Right renal cortex interstitium (tissue), 3 donors: ENCODE results near the gene RANBP17. TPM values are rescaled to one million over a fixed set of nuclear protein-coding genes. Genes with fewer than 3 reads are reported as not detected.

Experiments used
- DNase-seq, 3 donors: peaks; one replicate each; pipeline ENCODE4 v3.0.0-alpha.2; 2013; ENCODE audit warnings: low read depth in 3 of 3, low spot score in 2 of 3
- polyA plus RNA-seq, 3 donors: library from polyadenylated mRNA; unstranded; fragments of 120-200 nt; gene quantifications; one replicate each; pipeline ENCODE4 v1.2.1, GENCODE V29; 2013; ENCODE audit not compliant: insufficient read length in 3 of 3

Gene RANBP17
- polyA plus RNA-seq, 3 donors, result 8.8 to 10.9 (median 9.2) TPM

GRCh38 chr5:171312129-171312974 is 450.5 kb downstream of the RANBP17 start:
- DNase-seq, result no peak

- DNase-seq, result no peak
Measured at GRCh38 chr5:171313481-171314206, 451.8 kb downstream of the RANBP17 start.

GRCh38 chr5:171314728-171315385 is 453.0 kb downstream of the RANBP17 start:
- no peak for DNase-seq

GRCh38 chr5:171315386-171315891 is 453.6 kb downstream of the RANBP17 start:
- no peak for DNase-seq

DNA sequence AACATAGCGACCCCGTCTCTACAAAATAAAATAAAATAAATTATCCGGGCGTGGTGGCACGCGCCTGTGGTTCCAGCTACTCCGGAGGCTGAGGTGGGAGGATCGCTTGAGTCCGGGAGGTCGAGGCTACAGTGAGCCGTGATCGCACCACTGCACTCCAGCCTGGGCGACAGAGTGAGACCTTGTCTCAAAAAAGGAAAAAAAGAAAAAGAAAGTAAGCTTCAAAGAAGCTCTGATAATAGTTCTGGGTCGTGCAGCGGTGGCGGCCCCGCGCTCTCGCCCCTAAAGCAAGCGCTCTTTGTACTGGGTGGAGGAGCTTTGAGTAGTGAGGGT is 454.1 kb downstream of the RANBP17 start:
- no peak for DNase-seq

DNA sequence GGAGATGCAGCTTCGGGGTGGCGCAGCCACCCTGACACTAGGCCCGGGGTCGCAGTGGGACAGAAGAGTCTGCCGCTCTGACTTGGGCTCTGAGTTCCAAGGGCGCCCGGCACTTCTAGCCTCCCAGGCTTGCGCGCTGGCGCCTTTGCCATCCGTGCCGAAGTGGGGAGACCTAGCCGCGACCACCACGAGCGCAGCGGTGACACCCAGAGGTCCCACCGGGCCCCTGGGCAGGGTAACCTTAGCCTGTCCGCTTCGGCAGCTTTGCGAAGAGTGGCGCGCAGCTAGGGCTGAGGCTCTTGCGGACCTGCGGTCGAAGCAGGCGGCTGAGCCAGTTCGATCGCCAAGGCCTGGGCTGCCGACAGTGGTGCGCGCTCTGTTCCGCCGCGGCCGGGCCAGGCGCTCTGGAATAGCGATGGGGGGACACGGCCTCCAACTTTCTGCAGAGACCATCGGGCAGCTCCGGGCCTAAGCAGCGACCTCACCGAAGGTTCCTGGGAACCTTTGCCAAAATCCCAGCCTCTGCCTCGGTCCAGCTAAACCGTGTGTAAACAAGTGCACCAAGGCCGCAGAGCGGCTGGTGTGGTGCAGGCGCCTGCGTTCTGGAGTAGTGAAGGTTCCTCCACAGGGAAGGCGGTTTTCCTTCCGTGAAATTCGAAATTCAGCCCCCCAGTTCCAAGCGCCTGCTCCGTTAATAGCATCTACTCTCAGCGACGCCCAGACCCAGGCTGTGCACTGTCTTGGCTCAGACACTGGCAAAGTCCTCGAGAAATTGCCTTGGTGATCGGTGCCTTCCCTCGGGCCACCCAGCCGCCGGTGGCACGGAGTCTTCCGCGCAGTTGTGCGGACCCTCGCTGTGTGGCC is 454.7 kb downstream of the RANBP17 start:
- DNase-seq, result no peak

DNA sequence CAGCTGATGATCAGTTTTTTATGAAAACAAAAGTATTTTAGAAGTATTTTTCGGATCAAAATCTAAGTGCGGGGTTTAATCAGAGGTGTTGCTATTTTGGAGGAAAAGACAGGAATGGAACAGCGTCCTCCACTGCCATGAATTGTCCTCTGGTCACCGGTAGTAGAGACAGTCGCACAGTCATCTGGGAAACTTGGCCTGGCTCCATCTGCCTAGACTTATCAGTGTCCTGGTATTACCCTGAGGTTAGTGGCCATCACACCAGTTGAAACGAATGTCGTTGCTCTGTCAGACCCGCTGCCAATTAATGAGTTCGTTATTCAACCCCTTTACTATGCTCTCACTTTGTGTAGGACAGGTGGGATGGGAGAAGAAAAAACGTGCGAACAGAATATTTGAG is 455.4 kb downstream of the RANBP17 start:
- no peak for DNase-seq

DNA sequence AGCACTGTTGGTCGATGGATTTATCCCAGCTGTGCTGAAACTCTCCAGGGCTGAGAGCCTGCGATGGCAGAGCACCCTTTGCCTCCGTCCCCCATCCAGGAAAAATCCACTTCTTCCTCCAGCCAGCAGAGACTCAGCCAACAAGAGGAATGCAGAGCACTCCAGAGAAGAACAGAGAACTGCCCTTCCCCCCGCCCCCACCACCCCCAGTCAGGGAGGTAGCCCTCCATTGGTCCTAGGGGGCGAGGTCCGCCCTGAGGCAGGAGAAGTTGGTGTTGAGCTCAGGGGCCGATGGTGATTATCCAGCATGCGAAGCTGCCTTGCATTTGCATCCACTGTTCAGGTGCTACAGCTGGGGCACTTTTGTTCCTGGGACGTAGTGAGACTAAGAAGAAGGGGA is 456.2 kb downstream of the RANBP17 start:
- no peak for DNase-seq

- no peak for DNase-seq
Measured at GRCh38 chr5:171321447-171321846, 459.6 kb downstream of the RANBP17 start.

DNA sequence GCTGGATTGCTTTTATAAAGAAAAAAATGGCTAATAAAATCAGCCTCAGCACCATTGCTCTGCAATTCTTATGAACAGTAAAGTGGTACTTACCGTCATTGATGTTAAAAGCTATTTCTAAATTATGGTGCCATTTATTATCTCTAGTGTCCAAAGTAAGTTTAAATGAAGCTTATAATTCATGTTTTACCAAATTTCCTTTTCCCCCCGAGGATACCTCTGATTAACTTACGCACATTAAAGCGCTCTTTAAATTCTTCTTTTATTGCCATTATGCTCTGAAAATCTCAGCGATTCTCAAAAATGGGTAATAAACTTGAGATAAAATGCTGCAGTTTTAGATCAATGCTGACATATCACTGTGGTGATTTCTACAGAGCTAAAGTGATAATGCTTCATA is 460.7 kb downstream of the RANBP17 start:
- no peak for DNase-seq

- DNase-seq, result no peak
Measured at GRCh38 chr5:171323007-171323406, 461.2 kb downstream of the RANBP17 start.

DNA sequence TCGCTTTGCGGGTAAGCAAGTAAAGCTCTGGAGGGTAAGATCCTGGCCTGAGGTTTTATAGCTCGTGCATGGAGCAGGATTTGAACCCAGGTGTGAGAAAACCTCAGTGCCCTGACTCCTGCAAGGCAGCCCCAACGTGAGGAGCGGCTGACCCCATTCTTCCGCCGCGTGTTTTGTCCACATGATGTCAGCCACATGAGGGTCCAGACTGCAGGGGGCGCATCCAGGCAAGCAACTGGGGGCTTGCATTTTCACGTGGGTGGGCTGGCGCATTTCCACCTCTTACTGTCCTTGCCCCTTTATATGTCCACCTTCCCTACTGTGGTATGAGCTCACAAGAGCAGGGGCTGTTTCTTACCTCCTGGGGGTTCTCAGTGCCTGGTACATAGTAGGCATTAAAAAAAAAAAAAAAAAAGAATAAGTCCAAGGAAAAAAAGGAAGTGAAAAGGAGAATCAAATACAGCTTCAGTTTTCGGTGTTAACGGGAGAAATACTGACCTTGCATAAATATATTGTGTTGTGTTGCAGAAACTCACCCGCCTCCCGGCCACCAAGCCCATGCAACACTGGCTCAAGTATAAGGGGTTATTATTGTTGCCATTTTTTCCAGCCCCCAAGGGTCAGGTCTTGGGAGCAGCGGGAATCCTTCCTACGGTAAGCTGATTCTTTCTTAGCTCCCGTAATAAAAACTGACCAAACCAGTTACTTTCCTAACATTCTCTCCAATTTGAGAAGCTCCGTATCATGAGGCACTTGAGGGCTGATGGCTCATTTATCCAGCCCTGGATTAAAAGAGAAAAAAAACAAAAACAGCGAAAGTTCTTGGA is 462.2 kb downstream of the RANBP17 start:
- DNase-seq, result no peak

DNA sequence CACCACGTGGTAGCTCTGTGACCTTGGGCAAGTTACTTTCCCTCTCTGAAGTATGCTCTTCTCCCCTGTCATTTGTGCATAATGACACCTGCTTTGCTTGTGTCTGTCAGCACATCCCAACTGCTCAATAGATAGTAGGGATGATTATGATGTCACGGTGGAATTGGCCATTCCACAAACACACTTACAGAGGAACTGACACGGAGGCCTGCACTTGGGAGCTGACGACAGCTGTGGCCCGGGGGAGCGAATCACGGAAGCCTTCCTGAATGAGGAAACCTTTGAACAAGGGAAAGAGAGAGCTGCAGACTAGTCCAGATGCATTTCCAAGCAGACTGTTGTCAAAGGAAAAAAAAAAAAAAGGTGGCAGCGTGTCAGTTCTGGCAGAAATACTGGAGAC is 468.2 kb downstream of the RANBP17 start:
- no peak for DNase-seq

DNA sequence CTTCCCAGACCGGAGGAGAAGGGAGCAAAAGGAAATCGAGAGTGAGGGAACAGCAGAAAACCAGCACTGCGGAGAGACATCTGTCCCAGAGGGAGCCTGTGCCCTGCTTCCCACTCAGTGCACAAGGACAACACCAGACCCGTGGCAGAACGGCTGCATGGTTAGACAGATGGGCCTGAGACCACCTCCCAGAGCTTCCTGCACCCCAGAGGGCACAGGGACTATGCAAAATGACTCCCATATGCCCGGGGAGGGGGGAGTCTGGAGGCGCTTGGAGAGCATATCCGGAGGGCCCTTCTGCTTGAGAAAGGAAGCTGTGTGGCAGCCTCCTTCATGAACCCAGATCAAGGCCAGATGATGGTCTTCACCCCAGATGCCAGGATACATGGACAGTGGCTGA is 473.8 kb downstream of the RANBP17 start:
- DNase-seq, result no peak

GRCh38 chr5:171336521-171337209 is 474.8 kb downstream of the RANBP17 start:
- DNase-seq, result no peak

DNA sequence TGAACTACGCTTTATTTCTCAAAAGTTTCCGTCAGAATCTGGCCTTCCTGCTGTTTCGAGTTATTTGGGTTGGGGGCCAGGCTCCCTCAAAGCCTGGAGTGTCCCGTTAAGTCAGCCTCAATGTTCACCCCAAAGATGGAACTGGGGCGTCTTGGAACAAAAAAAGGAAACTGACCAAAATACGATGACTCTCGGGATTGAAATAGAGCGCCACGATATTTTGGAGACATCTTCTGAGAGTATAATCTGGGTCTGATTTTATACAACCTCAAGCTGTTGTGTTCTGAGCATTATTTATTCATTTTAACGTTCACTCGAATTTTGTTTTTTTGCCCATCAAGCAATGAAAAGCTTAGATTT is 475.4 kb downstream of the RANBP17 start:
- DNase-seq, result no peak

GRCh38 chr5:171340042-171340441 is 478.2 kb downstream of the RANBP17 start:
- DNase-seq, result no peak

GRCh38 chr5:171340491-171340890 is 478.7 kb downstream of the RANBP17 start:
- no peak for DNase-seq
